OCI-LY1 (cell line): ENCODE data around the gene COL4A4.

Experiments used
- H2AFZ ChIP-seq: fragments of 200-600 bp; sonication (generic), shearing (Covaris generic); 2 replicates; pipeline ENCODE4 v1.6.0; 2014; ENCODE audit warnings: antibody characterized with exemption, mild to moderate bottlenecking, low read length
- H3F3A ChIP-seq: fragments of 200-600 bp; sonication (generic), shearing (Covaris generic); 2 replicates; pipeline ENCODE4 v1.6.0; 2014; ENCODE audit warnings: mild to moderate bottlenecking, antibody characterized with exemption, low read length, moderate library complexity; ENCODE audit not compliant: insufficient read depth
- H3K27ac ChIP-seq: fragments of 200-600 bp; sonication (generic); 2 replicates; pipeline ENCODE4 v1.5.1; 2014; ENCODE audit warnings: low read length, mixed run types, mild to moderate bottlenecking, low read depth; ENCODE audit not compliant: poor library complexity, severe bottlenecking
- H3K27me3 ChIP-seq: fragments of 200-600 bp; sonication (generic); 2 replicates; pipeline ENCODE4 v1.6.0; 2014; ENCODE audit warnings: antibody characterized with exemption, mild to moderate bottlenecking, low read length, moderate library complexity; ENCODE audit not compliant: insufficient read depth
- H3K36me3 ChIP-seq: fragments of 200-600 bp; sonication (generic); 2 replicates; pipeline ENCODE4 v1.6.1; 2014; ENCODE audit warnings: mild to moderate bottlenecking, antibody characterized with exemption, low read length, moderate library complexity, mixed read lengths; ENCODE audit not compliant: insufficient read depth
- H3K4me1 ChIP-seq: fragments of 200-600 bp; sonication (generic); 2 replicates; pipeline ENCODE4 v1.5.1; 2014; ENCODE audit warnings: mild to moderate bottlenecking, low read length, moderate library complexity; ENCODE audit not compliant: insufficient read depth, severe bottlenecking
- H3K4me2 ChIP-seq: fragments of 200-600 bp; sonication (generic), shearing (Covaris generic); 2 replicates; pipeline ENCODE4 v1.6.1; 2014; ENCODE audit warnings: low read length
- H3K4me3 ChIP-seq: fragments of 200-600 bp; sonication (generic); 2 replicates; pipeline ENCODE4 v1.5.1; 2014; ENCODE audit warnings: low read length, low read depth, mild to moderate bottlenecking, mixed read lengths; ENCODE audit not compliant: poor library complexity, severe bottlenecking
- H3K79me2 ChIP-seq: fragments of 200-600 bp; shearing (Covaris generic); 2 replicates; pipeline ENCODE4 v1.6.1; 2016; ENCODE audit warnings: mixed run types, low read length, mixed read lengths; ENCODE audit not compliant: insufficient read depth
- H3K9ac ChIP-seq: fragments of 200-600 bp; sonication (generic), shearing (Covaris generic); 2 replicates; pipeline ENCODE4 v1.6.1; 2014; ENCODE audit warnings: mild to moderate bottlenecking, low read length, mixed read lengths
- H3K9me2 ChIP-seq: fragments of 200-600 bp; sonication (generic), shearing (Covaris generic); 2 replicates; pipeline ENCODE4 v1.6.1; 2014; ENCODE audit warnings: low read depth, mild to moderate bottlenecking, low read length, mixed read lengths
- H3K9me3 ChIP-seq: fragments of 200-600 bp; shearing (Covaris generic); 2 replicates; pipeline ENCODE4 v1.6.1; 2014; ENCODE audit warnings: low read length, mixed read lengths
- H4K20me1 ChIP-seq: fragments of 200-600 bp; sonication (generic), shearing (Covaris generic); 2 replicates; pipeline ENCODE4 v1.6.0; 2016; ENCODE audit warnings: mild to moderate bottlenecking, low read length; ENCODE audit not compliant: insufficient read depth
- EZH2 ChIP-seq: fragments of 200-600 bp; sonication (generic), shearing (Covaris generic); IDR thresholded peaks from 2 replicates; pipeline ENCODE4 v1.8.0; 2017; ENCODE audit warnings: borderline replicate concordance, mixed run types, mild to moderate bottlenecking, antibody characterized with exemption, low read length, moderate library complexity, mixed read lengths
- TF ChIP-seq, protein P1 (sequence below): fragments of 200-600 bp; sonication (generic), shearing (Covaris generic); IDR thresholded peaks from 2 replicates; pipeline ENCODE4 v1.5.1; 2017; ENCODE audit warnings: mild to moderate bottlenecking, antibody characterized with exemption, low read length, moderate library complexity, mixed read lengths

Gene COL4A4

DNA sequence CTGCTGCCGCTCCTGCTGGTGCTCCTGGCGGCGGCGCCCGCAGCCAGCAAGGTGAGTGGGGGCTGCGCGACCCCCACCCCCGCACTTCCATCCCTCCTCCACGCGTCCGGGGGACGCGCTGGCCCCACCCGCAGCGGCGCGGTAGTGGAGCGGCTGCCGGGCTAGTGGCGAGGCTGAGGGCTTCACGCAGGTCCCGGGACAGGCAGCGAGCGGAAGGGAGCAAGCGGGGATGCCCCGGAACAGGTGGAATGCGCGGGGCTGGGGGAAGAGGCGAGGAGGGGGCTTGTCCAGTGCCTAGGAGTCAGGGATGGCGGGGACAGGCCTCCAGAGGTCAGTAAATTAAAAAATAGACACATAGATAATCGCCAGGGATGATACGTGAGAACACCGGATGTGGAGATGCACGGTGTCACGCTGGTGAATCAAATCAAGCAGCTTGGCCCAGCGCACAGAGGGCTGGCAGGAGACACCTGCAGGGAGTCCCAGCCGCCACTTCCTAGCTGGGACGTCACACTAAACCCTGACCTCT is 822 bp upstream of the COL4A4 start:
- Histone ChIP-seq H3K27me3 (no peaks in the 10 kb centered on the region), H3K9ac (peak overlapping the region; percentile 95), H3K27ac (peak overlapping the region; percentile 97), H3K4me1 (peaks cover 48% of the 10 kb centered on the region), H3K9me2 (no peaks in the 10 kb centered on the region), H3K79me2 (peaks cover 39% of the 10 kb centered on the region), H3K4me3 (peak overlapping the region; percentile 84), H3K36me3 (peaks cover 29% of the 10 kb centered on the region), H3K9me3 (peaks cover 9% of the 10 kb centered on the region; the same call in 1 of the 2 replicates), H3F3A (no peaks in the 10 kb centered on the region), H4K20me1 (no peaks in the 10 kb centered on the region), H3K4me2 (peak overlapping the region; percentile 74), H2AFZ (no peak overlapping the region)
- TF ChIP-seq, protein P1, sequence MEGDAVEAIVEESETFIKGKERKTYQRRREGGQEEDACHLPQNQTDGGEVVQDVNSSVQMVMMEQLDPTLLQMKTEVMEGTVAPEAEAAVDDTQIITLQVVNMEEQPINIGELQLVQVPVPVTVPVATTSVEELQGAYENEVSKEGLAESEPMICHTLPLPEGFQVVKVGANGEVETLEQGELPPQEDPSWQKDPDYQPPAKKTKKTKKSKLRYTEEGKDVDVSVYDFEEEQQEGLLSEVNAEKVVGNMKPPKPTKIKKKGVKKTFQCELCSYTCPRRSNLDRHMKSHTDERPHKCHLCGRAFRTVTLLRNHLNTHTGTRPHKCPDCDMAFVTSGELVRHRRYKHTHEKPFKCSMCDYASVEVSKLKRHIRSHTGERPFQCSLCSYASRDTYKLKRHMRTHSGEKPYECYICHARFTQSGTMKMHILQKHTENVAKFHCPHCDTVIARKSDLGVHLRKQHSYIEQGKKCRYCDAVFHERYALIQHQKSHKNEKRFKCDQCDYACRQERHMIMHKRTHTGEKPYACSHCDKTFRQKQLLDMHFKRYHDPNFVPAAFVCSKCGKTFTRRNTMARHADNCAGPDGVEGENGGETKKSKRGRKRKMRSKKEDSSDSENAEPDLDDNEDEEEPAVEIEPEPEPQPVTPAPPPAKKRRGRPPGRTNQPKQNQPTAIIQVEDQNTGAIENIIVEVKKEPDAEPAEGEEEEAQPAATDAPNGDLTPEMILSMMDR, result no peak
- TF ChIP-seq EZH2, result no peak

DNA sequence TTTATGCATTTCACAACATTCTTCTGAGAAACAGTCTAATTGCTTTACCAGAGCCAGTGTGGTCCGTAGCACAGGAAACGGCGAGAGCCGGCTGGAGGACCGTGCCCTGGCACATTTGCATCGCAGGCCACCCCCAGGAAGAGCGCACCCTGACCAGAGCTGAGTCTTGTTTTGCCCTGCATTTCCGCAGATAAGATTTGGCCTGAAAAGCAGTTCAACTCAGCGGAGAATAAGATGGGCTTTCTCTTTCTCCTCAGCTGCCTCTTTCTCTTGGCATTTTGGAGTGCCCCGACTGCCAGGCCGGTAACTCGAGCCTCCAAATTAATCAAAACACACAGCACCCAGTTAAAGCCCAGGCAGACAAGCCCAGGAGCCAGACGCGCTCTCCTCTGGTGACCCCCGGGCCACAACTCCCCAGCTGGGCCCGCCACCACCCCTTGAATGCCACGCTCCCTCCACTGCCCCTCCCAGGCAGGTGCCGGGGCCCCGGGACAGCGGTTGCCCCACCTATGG is 464 bp downstream of the COL4A4 start:
- no peaks in the 10 kb centered on the region for H3K27me3 ChIP-seq
- H3K4me1 ChIP-seq, result peaks cover 48% of the 10 kb centered on the region
- H3K27ac ChIP-seq, result peak overlapping the region; percentile 97
- H3K79me2 ChIP-seq, result peaks cover 41% of the 10 kb centered on the region
- peak overlapping the region; percentile 95 for H3K9ac ChIP-seq
- no peaks in the 10 kb centered on the region for H3F3A ChIP-seq
- peaks cover 28% of the 10 kb centered on the region for H3K36me3 ChIP-seq
- TF ChIP-seq, protein P1, result no peak
- TF ChIP-seq EZH2, result no peak
- no peaks in the 10 kb centered on the region for H4K20me1 ChIP-seq
- peaks cover 15% of the 10 kb centered on the region for H3K9me3 ChIP-seq
- peak overlapping the region; percentile 84 for H3K4me3 ChIP-seq
- peak overlapping the region; percentile 74 for H3K4me2 ChIP-seq
- no peaks in the 10 kb centered on the region for H3K9me2 ChIP-seq
- H2AFZ ChIP-seq, result no peak overlapping the region

DNA sequence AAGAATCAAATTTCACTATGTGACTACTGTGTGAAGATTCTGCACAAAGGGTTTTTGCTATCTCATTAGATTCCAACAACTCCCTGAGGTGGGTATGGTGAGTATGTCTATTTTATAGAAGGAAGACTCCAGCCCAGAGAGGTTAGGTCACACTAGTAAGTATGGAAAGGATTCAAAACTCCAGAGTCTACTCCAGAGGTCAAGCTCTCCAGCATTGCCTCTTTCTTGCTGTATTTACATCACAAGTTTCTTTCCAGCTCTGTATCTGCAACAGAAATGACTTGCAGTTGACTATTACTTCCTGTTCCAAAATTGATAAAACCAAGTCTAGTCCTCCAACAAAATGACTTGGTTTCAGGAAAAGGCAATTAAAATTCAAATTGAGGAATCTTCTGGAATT is 2.1 kb downstream of the COL4A4 start:
- Histone ChIP-seq H3K4me3 (no peak overlapping the region), H4K20me1 (no peaks in the 10 kb centered on the region), H3K36me3 (peaks cover 12% of the 10 kb centered on the region), H3K9me2 (no peaks in the 10 kb centered on the region), H3K4me2 (peak overlapping the region; percentile 74; the same call in 1 of the 2 replicates), H3K79me2 (peaks cover 40% of the 10 kb centered on the region), H3K27ac (peak overlapping the region; percentile 15), H2AFZ (no peak overlapping the region), H3F3A (no peaks in the 10 kb centered on the region), H3K9ac (no peak overlapping the region), H3K4me1 (peaks cover 42% of the 10 kb centered on the region), H3K9me3 (peaks cover 11% of the 10 kb centered on the region; the same call in 1 of the 2 replicates), H3K27me3 (no peaks in the 10 kb centered on the region)
- TF ChIP-seq EZH2, result no peak
- TF ChIP-seq, protein P1, result no peak
